Motor neuron (in vitro differentiated cells): Measurements from ENCODE around the gene ZNF512B. TPM values are rescaled to one million over a fixed set of nuclear protein-coding genes. Genes with fewer than 3 reads are reported as not detected.
"Not testable (repeated sequence)": the region's sequence is repeated elsewhere in the genome, so short reads cannot be mapped to it uniquely, and the experiment has no call there.

Source experiments
- ATAC-seq, 8 experiments: fragments of 200-7000 bp; cut with Tn5 transposase; replicated peaks in 6 of 8; 2 replicates each; pipeline ENCODE4 v1.8.0; 2021; ENCODE audit warnings: mild to moderate bottlenecking in 8 of 8, moderate library complexity in 8 of 8
- H3K27ac ChIP-seq, 2 donors: fragments of 250-450 bp; sonication (Bioruptor Pico); 2 replicates each; pipeline ENCODE4 v1.9.0; 2021; ENCODE audit warnings: antibody characterized with exemption in 2 of 2, mild to moderate bottlenecking in 2 of 2, moderate library complexity in 1 of 2
- H3K4me1 ChIP-seq, 2 donors: fragments of 250-450 bp; sonication (Bioruptor Pico); replicated peaks in 1 of 2; 2 replicates each; pipeline ENCODE4 v1.6.1; 2021; ENCODE audit warnings: antibody characterized with exemption in 2 of 2, mild to moderate bottlenecking in 2 of 2, moderate library complexity in 1 of 2
- H3K4me3 ChIP-seq, 5 donors: fragments of 250-450 bp; sonication (Bioruptor Pico); 2 replicates each; pipeline ENCODE4 v1.9.0; 2021; ENCODE audit warnings: antibody characterized with exemption in 5 of 5, mild to moderate bottlenecking in 5 of 5, moderate library complexity in 4 of 5
- WGBS, 10 experiments: fragments of 450-650 bp; shearing (Covaris generic); methylation state at CpG; one replicate each; pipeline ENCODE4 v1.0.0; 2022; 5-methylcytosine and 5-hydroxymethylcytosine counted together
- in situ Hi-C, 9 experiments: fragments of 400-800 bp; cut with MboI; loops; one replicate each; pipeline ENCODE4 v1.15.0; 2021; ENCODE audit warnings: low sequenced_read_pairs in 9 of 9, low pct_unique_long_range_greater_than_20kb in 2 of 9; ENCODE audit not compliant: unreplicated experiment in 9 of 9
- total RNA-seq, 8 experiments: library from RNA; unstranded; fragments of 300-600 nt; gene quantifications; 2 replicates each; pipeline versions ENCODE4 v1.2.3 to v1.2.4, GENCODE V29; 2022

The ZNF512B gene
- total RNA-seq, 8 experiments from 2014 or later, result 9.3 to 27.9 (median 16.3) TPM

- no peak overlapping the region for H3K27ac ChIP-seq
- 22 to 100% (median 91%) methylated on average over 1 to 11 of the region's 11 CpGs; no CpG with 5 or more reads in 2 of the 10 experiments for WGBS, 10 experiments
- ATAC-seq, result no peak
- no peak overlapping the region for H3K4me3 ChIP-seq
- in situ Hi-C loops, result no loop called here
- H3K4me1 ChIP-seq, result no peaks in the 10 kb centered on the region
These were observed 31.9 kb upstream of the ZNF512B start for GRCh38 chr20:64001607-64002011.

GRCh38 chr20:64000906-64001305 is 31.2 kb upstream of the ZNF512B start:
- H3K4me3 ChIP-seq, result no peak overlapping the region
- no peak overlapping the region for H3K27ac ChIP-seq
- no peaks in the 10 kb centered on the region for H3K4me1 ChIP-seq
- in situ Hi-C loops, result no loop called here
- WGBS, 10 experiments, result 80 to 100% (median 96%) methylated on average over 1 to 6 of the region's 12 CpGs; no CpG with 5 or more reads in 3 of the 10 experiments
- no peak for ATAC-seq

GRCh38 chr20:63982937-63983336 is 13.2 kb upstream of the ZNF512B start:
- Histone ChIP-seq H3K4me3 (no peak overlapping the region), H3K27ac (no peak overlapping the region), H3K4me1 (peaks cover 18 to 23% of the 10 kb centered on the region in 2 donors)
- 88 to 100% (median 98%) methylated on average over 3 to 8 of the region's 14 CpGs; no CpG with 5 or more reads in 6 of the 10 experiments for WGBS, 10 experiments
- ATAC-seq, result no peak
- in situ Hi-C loops, result no loop called here

- 0% methylated on average over 5 to 17 of the region's 75 CpGs; no CpG with 5 or more reads in 7 of the 10 experiments for WGBS, 10 experiments
- H3K4me3 ChIP-seq, result peak within 1 kb of the TSS; percentile 75 to 97 (median 89)
- in situ Hi-C loops, result no loop called here
- ATAC-seq, result peak; percentile 64 to 93 (median 76)
- peaks cover 18 to 23% of the 10 kb centered on the region in 2 donors for H3K4me1 ChIP-seq
- peak within 1 kb of the TSS; percentile 92 to 96 for H3K27ac ChIP-seq
These were observed 11.3 kb upstream of the ZNF512B start, which contains the start of gene PRPF6 for GRCh38 chr20:63980806-63981728. Gene PRPF6, plus strand, starts transcription at chr20:63981132. Its CDS starts 114 bp downstream, at chr20:63981246.

- in situ Hi-C loops, result no loop called here
- H3K27ac ChIP-seq, result peak overlapping the region; percentile 40 to 96
- H3K4me1 ChIP-seq, result peaks cover 18 to 23% of the 10 kb centered on the region in 2 donors
- peak in 5 of 8 experiments; percentile 5 to 22 (median 10) for ATAC-seq
- H3K4me3 ChIP-seq, result peak overlapping the region; percentile 75 to 97 (median 89)
- 41 to 91% (median 67%) methylated on average over 3 to 4 of the region's 15 CpGs; no CpG with 5 or more reads in 6 of the 10 experiments for WGBS, 10 experiments
These were observed 10.6 kb upstream of the ZNF512B start for GRCh38 chr20:63980317-63980805.

- in situ Hi-C loops, result no loop called here
- peak in 7 of 8 experiments; percentile 3 to 59 (median 53) for ATAC-seq
- Histone ChIP-seq H3K27ac (peak within 1 kb of the TSS; percentile 40 to 96), H3K4me1 (peaks cover 18 to 23% of the 10 kb centered on the region in 2 donors), H3K4me3 (peak within 1 kb of the TSS; percentile 43 to 97 (median 75))
- WGBS, 10 experiments, result 0 to 28% (median 20%) methylated on average over 4 to 7 of the region's 52 CpGs; no CpG with 5 or more reads in 6 of the 10 experiments
These were observed 10.0 kb upstream of the ZNF512B start, which contains the start of gene SAMD10 for GRCh38 chr20:63979557-63980316. Gene SAMD10, minus strand, starts transcription at chr20:63979642. Its CDS starts 175 bp downstream, at chr20:63979467.

- Histone ChIP-seq H3K4me1 (peaks cover 18 to 23% of the 10 kb centered on the region in 2 donors), H3K27ac (peak overlapping the region; percentile 40 to 96), H3K4me3 (peak overlapping the region; percentile 43 to 97 (median 50))
- WGBS, 10 experiments, result 0% methylated on average over 2 of the region's 47 CpGs; no CpG with 5 or more reads in 9 of the 10 experiments
- in situ Hi-C loops, result no loop called here
- no peak for ATAC-seq
These were observed 9.5 kb upstream of the ZNF512B start for GRCh38 chr20:63979229-63979556.

GRCh38 chr20:63978319-63979228 is 8.8 kb upstream of the ZNF512B start:
- WGBS, 10 experiments, result 0 to 83% (median 40%) methylated on average over 1 to 17 of the region's 52 CpGs; no CpG with 5 or more reads in 5 of the 10 experiments
- peaks cover 20 to 24% of the 10 kb centered on the region in 2 donors for H3K4me1 ChIP-seq
- peak overlapping the region; percentile 43 to 97 (median 50) for H3K4me3 ChIP-seq
- ATAC-seq, result peak in 4 of 8 experiments; percentile 6 to 10 (median 8)
- H3K27ac ChIP-seq, result peak overlapping the region; percentile 40 to 96
- in situ Hi-C loops, result no loop called here

GRCh38 chr20:63977739-63978276 is 8.1 kb upstream of the ZNF512B start:
- peaks cover 23 to 28% of the 10 kb centered on the region in 2 donors for H3K4me1 ChIP-seq
- WGBS, 10 experiments, result 36 to 80% (median 68%) methylated on average over 1 to 7 of the region's 16 CpGs; no CpG with 5 or more reads in 5 of the 10 experiments
- no peak for ATAC-seq
- H3K27ac ChIP-seq, result no peak overlapping the region
- peak overlapping the region in 1 of 5 donors; percentile 81 for H3K4me3 ChIP-seq
- in situ Hi-C loops, result no loop called here

GRCh38 chr20:63976980-63977738 is 7.4 kb upstream of the ZNF512B start:
- 50 to 96% (median 87%) methylated on average over 2 to 8 of the region's 18 CpGs; no CpG with 5 or more reads in 5 of the 10 experiments for WGBS, 10 experiments
- Histone ChIP-seq H3K4me1 (peaks cover 21 to 25% of the 10 kb centered on the region in 2 donors), H3K27ac (no peak overlapping the region), H3K4me3 (no peak overlapping the region)
- no peak for ATAC-seq
- in situ Hi-C loops, result no loop called here

- WGBS, 10 experiments, result 55 to 94% (median 78%) methylated on average over 3 to 7 of the region's 7 CpGs; no CpG with 5 or more reads in 2 of the 10 experiments
- in situ Hi-C loops, ATAC-seq, H3K4me3 ChIP-seq, H3K27ac ChIP-seq: not testable (repeated sequence)
- peaks cover 16 to 20% of the 10 kb centered on the region in 2 donors for H3K4me1 ChIP-seq
These were observed 6.8 kb upstream of the ZNF512B start for GRCh38 chr20:63976511-63976910.
